GM20000 (cell line): ENCODE results near the gene ZNF771.

Source experiments
- DNase-seq: peaks from one replicate; pipeline ENCODE4 v3.0.0; 2012; ENCODE audit warnings: low spot score
- TF ChIP-seq, protein P1 (sequence below): IDR thresholded peaks from 2 replicates; pipeline ENCODE4 v1.5.1; 2012; ENCODE audit warnings: mild to moderate bottlenecking, control low read depth; ENCODE audit errors: extremely low read depth, missing control alignments

Gene ZNF771

DNA sequence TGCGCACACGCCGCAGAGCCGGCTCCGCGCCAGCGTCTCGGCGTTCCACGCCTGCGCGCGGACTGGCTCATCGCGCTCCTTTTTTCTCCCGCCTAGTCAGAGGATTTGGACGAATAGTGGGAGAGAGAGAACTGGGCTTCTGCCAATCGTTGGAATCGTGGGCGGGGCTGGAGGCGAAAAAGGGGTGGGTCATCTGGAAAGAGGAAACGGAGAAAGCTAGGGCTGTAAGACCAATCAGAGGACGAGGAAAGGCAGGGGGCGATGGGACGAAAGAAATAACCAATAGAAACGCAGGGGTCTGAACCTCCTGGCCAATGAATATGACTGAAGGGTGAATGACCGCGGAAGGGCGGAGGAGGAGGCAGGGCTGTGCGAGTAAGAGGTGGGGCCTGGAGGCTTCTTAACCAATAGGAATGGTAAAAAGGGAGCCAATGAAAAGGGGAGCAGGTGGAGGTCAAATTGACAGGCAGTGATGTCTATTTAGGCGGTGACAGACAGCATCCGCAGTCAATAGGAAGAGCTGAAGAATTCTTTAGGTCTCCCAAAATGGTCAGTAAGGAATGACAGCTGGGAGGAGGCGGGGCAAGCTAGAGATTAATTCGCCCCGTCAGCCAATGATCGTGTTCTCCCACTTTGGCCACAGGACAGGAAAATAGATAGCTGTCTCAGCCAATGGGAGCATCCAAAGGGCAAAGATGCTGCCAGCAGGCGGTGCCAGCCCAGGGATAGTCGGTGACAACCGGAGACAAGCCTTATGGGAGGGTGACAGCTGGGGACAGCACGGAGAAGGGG is 36.8 kb upstream of the ZNF771 start, which contains the start of gene TBC1D10B:
Gene TBC1D10B (minus strand): TSS at position 39 of the 792 bp plus-strand sequence. CDS start 311 bp downstream, outside the sequence.
- TF ChIP-seq, protein P1, sequence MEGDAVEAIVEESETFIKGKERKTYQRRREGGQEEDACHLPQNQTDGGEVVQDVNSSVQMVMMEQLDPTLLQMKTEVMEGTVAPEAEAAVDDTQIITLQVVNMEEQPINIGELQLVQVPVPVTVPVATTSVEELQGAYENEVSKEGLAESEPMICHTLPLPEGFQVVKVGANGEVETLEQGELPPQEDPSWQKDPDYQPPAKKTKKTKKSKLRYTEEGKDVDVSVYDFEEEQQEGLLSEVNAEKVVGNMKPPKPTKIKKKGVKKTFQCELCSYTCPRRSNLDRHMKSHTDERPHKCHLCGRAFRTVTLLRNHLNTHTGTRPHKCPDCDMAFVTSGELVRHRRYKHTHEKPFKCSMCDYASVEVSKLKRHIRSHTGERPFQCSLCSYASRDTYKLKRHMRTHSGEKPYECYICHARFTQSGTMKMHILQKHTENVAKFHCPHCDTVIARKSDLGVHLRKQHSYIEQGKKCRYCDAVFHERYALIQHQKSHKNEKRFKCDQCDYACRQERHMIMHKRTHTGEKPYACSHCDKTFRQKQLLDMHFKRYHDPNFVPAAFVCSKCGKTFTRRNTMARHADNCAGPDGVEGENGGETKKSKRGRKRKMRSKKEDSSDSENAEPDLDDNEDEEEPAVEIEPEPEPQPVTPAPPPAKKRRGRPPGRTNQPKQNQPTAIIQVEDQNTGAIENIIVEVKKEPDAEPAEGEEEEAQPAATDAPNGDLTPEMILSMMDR, result no peak

DNA sequence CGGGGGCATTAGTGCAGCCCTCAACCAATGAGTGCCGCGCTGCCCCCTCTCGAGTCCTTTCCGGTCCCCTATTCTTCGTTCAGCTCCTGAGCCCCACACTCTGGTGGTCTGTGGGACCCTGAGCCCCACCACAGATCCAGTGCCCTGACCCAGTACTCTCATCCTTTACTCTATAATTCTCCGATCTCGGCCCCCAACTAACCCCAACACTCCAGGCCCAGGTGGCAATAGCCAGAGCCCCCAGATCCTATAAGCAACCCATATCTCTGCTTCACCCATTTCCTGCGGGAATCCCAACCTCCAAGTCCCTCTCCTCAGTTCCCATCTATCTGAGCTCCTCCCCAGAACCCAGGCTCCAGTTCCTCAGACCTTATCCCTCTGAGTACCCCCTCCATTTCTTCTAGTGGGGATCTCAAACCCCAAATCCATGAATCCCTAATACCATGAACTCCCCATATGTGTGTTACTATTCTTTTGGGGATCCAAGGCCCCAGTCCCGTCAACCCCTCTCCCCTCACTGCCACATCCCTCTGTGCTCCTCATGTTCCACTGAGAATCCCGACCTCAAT is 36.1 kb upstream of the ZNF771 start:
- TF ChIP-seq, protein P1, result no peak
- no peak for DNase-seq

More for the DNA sequence above, 36.8 kb upstream of the ZNF771 start, which contains the start of gene TBC1D10B:
- DNase-seq, result peak; percentile 96

DNA sequence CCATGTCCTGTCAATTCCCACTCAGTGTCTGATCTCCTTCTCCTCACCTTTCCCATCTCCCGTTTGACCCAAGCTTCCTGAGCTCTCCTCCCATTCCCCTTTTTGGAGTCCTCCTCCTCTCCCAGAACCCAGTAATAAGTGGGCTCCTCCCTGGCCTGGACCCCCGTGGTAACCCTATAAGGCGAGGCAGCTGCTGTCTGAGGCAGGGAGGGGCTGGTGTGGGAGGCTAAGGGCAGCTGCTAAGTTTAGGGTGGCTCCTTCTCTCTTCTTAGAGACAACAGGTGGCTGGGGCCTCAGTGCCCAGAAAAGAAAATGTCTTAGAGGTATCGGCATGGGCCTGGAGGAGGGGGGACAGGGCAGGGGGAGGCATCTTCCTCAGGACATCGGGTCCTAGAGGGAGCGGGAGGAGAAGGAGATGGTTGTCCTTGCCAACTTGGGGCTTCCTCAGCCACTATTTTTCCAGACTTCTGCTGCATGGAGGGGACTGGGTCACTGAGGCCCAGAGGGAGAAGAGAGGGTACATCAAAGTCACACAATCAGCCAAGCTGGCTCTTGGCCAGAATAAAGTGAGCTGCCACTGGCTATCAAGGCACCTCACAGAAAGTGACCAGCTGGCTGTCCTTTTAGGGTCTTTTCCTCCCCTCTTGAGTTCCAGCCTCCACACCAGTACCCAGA is 35.2 kb upstream of the ZNF771 start:
- no peak for DNase-seq

DNA sequence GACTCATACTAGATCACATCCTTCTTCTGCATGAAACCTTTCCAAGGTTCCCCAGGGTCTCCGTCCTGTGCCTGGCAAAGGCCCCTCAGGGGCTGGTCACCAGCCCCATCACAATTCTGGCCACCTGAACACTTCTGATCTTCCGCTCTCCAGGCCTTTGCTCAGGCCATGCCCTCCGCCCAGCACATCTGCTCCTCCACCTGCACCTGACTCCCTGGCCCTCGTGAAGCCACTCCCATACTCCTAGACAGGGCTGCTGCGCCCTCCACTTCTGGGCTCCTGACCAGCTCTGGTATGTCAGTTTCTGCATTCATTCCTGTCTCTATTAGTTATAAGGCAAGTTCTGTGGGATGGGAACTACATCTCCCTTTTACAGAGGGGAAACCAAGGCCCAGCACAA is 34.7 kb upstream of the ZNF771 start:
- no peak for DNase-seq
- TF ChIP-seq, protein P1, result no peak

More for the DNA sequence above, 35.2 kb upstream of the ZNF771 start:
- TF ChIP-seq, protein P1, result no peak

DNA sequence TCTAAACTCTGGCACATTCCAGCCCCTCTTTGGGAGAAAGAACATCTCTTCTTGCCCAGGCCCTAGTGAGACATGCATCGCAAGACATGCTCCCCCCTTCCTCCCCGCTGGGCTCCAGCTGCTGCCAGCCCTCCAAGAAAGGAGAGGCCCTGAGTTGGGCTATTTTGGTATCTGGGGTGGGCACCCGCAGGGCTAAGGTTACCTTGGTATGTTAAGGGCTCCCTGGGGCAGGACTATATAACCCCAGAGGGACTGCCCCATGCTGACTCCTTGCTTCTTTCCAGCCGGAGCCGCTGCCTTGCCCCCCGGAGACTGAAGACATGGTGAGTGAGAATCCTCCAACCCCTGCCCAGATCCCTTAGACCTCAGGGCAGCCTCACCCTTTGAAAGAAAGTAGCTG is 32.9 kb upstream of the ZNF771 start, which contains the start of gene MYL11:
Gene MYL11 (plus strand): TSS at position 265 of the 400 bp plus-strand sequence. CDS start 56 bp downstream, at position 321.
- TF ChIP-seq, protein P1, result no peak
- DNase-seq, result no peak

DNA sequence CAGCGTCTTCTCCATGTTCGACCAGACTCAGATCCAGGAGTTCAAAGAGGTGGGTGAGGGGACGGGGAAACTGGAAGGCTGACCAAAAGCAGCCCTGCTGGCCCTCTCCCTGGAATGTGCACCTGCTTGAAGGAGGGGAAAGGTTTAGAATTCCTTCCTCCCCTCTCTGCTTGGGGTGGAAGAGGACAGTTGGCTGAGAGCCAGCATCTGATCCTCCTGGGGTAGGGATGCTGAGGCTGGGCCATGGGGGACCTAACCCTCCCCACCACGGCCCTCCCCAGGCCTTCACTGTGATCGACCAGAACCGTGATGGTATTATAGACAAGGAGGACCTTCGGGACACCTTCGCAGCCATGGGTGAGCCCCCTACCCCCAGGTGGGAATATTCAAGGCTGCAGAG is 31.5 kb upstream of the ZNF771 start:
- DNase-seq, result no peak
- TF ChIP-seq, protein P1, result no peak
